ENCODE data around the gene PPP1CA. TPM values are rescaled to one million over a fixed set of nuclear protein-coding genes. Genes with fewer than 3 reads are reported as not detected.

The PPP1CA gene
- total and polyA plus RNA-seq, 4 donors: 87.2 to 178 (median 157) TPM

- TF ChIP-seq, protein P1, sequence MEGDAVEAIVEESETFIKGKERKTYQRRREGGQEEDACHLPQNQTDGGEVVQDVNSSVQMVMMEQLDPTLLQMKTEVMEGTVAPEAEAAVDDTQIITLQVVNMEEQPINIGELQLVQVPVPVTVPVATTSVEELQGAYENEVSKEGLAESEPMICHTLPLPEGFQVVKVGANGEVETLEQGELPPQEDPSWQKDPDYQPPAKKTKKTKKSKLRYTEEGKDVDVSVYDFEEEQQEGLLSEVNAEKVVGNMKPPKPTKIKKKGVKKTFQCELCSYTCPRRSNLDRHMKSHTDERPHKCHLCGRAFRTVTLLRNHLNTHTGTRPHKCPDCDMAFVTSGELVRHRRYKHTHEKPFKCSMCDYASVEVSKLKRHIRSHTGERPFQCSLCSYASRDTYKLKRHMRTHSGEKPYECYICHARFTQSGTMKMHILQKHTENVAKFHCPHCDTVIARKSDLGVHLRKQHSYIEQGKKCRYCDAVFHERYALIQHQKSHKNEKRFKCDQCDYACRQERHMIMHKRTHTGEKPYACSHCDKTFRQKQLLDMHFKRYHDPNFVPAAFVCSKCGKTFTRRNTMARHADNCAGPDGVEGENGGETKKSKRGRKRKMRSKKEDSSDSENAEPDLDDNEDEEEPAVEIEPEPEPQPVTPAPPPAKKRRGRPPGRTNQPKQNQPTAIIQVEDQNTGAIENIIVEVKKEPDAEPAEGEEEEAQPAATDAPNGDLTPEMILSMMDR (IDR thresholded peaks at IDR 0.05; ENCODE audit: control extremely low read depth, extremely low read depth): no peak
- DNase-seq: no peak
- Histone ChIP-seq H3K4me3 (no peak overlapping the region), H3K27me3 (ENCODE audit: control insufficient read depth in 3 of 3, insufficient read depth in 3 of 3, low read length in 2 of 3) (no peaks in the 10 kb centered on the region), H3K9me3 (ENCODE audit: control insufficient read depth in 4 of 4, insufficient read depth in 3 of 4, low read length in 3 of 4) (no peaks in the 10 kb centered on the region), H3K9ac (ENCODE audit: insufficient read depth in 1 of 2, low read length in 2 of 2) (no peak overlapping the region), H3K4me1 (ENCODE audit: control insufficient read depth in 5 of 5, insufficient read depth in 5 of 5, low read length in 5 of 5) (peaks cover 3 to 29% (median 11%) of the 10 kb centered on the region in 5 donors), H3K27ac (ENCODE audit: low read depth in 1 of 2, low read length in 1 of 2) (no peak overlapping the region), H3K36me3 (ENCODE audit: control insufficient read depth in 4 of 4, insufficient read depth in 4 of 4, low read length in 4 of 4) (peaks cover 6 to 40% (median 25%) of the 10 kb centered on the region in 4 donors)
- 83 to 87% methylated on average over 6 of the region's 6 CpGs for WGBS, 2 donors
- no peak for ATAC-seq (ENCODE audit: insufficient read depth, low FRiP score)
These were observed 4.1 kb downstream of the PPP1CA start for GRCh38 chr11:67397536-67397935.

- 16 to 36% methylated on average over 13 of the region's 13 CpGs for WGBS, 2 donors
- TF ChIP-seq, protein P1 (IDR thresholded peaks at IDR 0.05; ENCODE audit: control extremely low read depth, extremely low read depth): no peak
- no peak for DNase-seq
These were observed 4.9 kb downstream of the PPP1CA start for GRCh38 chr11:67396587-67397389.

GRCh38 chr11:67396259-67396581 lies 5.4 kb downstream of the PPP1CA start:
- Histone ChIP-seq H3K27me3 (ENCODE audit: control insufficient read depth in 3 of 3, insufficient read depth in 3 of 3, low read length in 2 of 3) (no peaks in the 10 kb centered on the region), H3K9ac (ENCODE audit: insufficient read depth in 1 of 2, low read length in 2 of 2) (no peak overlapping the region), H3K9me3 (ENCODE audit: control insufficient read depth in 4 of 4, insufficient read depth in 3 of 4, low read length in 3 of 4) (no peaks in the 10 kb centered on the region), H3K36me3 (ENCODE audit: control insufficient read depth in 4 of 4, insufficient read depth in 4 of 4, low read length in 4 of 4) (peaks cover 6 to 40% (median 25%) of the 10 kb centered on the region in 4 donors), H3K4me1 (ENCODE audit: control insufficient read depth in 5 of 5, insufficient read depth in 5 of 5, low read length in 5 of 5) (peaks cover 5 to 28% (median 10%) of the 10 kb centered on the region in 5 donors), H3K4me3 (no peak overlapping the region), H3K27ac (ENCODE audit: low read depth in 1 of 2, low read length in 1 of 2) (no peak overlapping the region)
- 92 to 95% methylated on average over 7 of the region's 7 CpGs for WGBS, 2 donors
- TF ChIP-seq, protein P1 (IDR thresholded peaks at IDR 0.05; ENCODE audit: control extremely low read depth, extremely low read depth): no peak
- ATAC-seq (ENCODE audit: insufficient read depth, low FRiP score) (no peak), DNase-seq (no peak)

More at GRCh38 chr11:67396587-67397389, 4.9 kb downstream of the PPP1CA start:
- no peak overlapping the region for H3K27ac ChIP-seq (ENCODE audit: low read depth in 1 of 2, low read length in 1 of 2)
- no peaks in the 10 kb centered on the region for H3K27me3 ChIP-seq (ENCODE audit: control insufficient read depth in 3 of 3, insufficient read depth in 3 of 3, low read length in 2 of 3)
- peaks cover 5 to 28% (median 10%) of the 10 kb centered on the region in 5 donors for H3K4me1 ChIP-seq (ENCODE audit: control insufficient read depth in 5 of 5, insufficient read depth in 5 of 5, low read length in 5 of 5)
- H3K9ac ChIP-seq (ENCODE audit: insufficient read depth in 1 of 2, low read length in 2 of 2): no peak overlapping the region
- ATAC-seq (ENCODE audit: insufficient read depth, low FRiP score): no peak
- no peak overlapping the region for H3K4me3 ChIP-seq
- H3K36me3 ChIP-seq (ENCODE audit: control insufficient read depth in 4 of 4, insufficient read depth in 4 of 4, low read length in 4 of 4): peaks cover 6 to 40% (median 25%) of the 10 kb centered on the region in 4 donors
- no peaks in the 10 kb centered on the region for H3K9me3 ChIP-seq (ENCODE audit: control insufficient read depth in 4 of 4, insufficient read depth in 3 of 4, low read length in 3 of 4)

Data from lung (tissue), 12 donors.